ENCODE results near the gene ZNF584. TPM values are rescaled to one million over a fixed set of nuclear protein-coding genes. Genes with fewer than 3 reads are reported as not detected.
"Not testable (repeated sequence)": the region's sequence is repeated elsewhere in the genome, so short reads cannot be mapped to it uniquely, and the experiment has no call there.

The ZNF584 gene
- total RNA-seq, 1 donor from 2014 or later = 16.7 TPM

- Histone ChIP-seq H3K9me3 (peaks cover 96% of the 10 kb centered on the region), H3K27ac (no peak overlapping the region), H3K4me1 (peaks cover 2% of the 10 kb centered on the region), H3K36me3 (peaks cover 12 to 78% of the 10 kb centered on the region in 2 donors), H3K27me3 (no peaks in the 10 kb centered on the region), H3K4me3 (peak overlapping the region in 1 of 2 donors; percentile 12)
- no peak for TF ChIP-seq POLR2A (IDR thresholded peaks at IDR 0.05)
- no peak for TF ChIP-seq POLR2AphosphoS5 (IDR thresholded peaks at IDR 0.05; ENCODE audit: insufficient read depth in 1 of 2, low read depth in 1 of 2)
- TF ChIP-seq CTCF (IDR thresholded peaks at IDR 0.05) = no peak
- no peak for DNase-seq (ENCODE audit: extremely low spot score in 2 of 2)
- intact Hi-C loops (cut with DNase I) = no loop called here
Measured at GRCh38 chr19:58434217-58434616, 25.8 kb downstream of the ZNF584 start.

- intact Hi-C loops (cut with DNase I) = no loop called here
- peaks cover 44% of the 10 kb centered on the region for H3K9me3 ChIP-seq
Measured at GRCh38 chr19:58439576-58440554, 31.4 kb downstream of the ZNF584 start, which contains the start of gene ZNF132. Gene ZNF132 (minus strand): TSS chr19:58440153. CDS start chr19:58439821, 332 bp downstream.

GRCh38 chr19:58440556-58440955 is 32.1 kb downstream of the ZNF584 start:
- intact Hi-C loops (cut with DNase I) = no loop called here
- peaks cover 0 to 27% of the 10 kb centered on the region in 2 donors for H3K36me3 ChIP-seq
- no peak for DNase-seq (ENCODE audit: extremely low spot score in 2 of 2)
- TF ChIP-seq POLR2A (IDR thresholded peaks at IDR 0.05) = no peak
- no peak for TF ChIP-seq POLR2AphosphoS5 (IDR thresholded peaks at IDR 0.05; ENCODE audit: insufficient read depth in 1 of 2, low read depth in 1 of 2)
- TF ChIP-seq CTCF (IDR thresholded peaks at IDR 0.05) = no peak
- peak overlapping the region; percentile 64 for H3K27ac ChIP-seq
- H3K4me3 ChIP-seq = peak overlapping the region; percentile 68 to 70
- no peaks in the 10 kb centered on the region for H3K27me3 ChIP-seq
- H3K9me3 ChIP-seq = peaks cover 38% of the 10 kb centered on the region
- peaks cover 18% of the 10 kb centered on the region for H3K4me1 ChIP-seq

More at GRCh38 chr19:58439576-58440554, 31.4 kb downstream of the ZNF584 start, which contains the start of gene ZNF132:
- Histone ChIP-seq H3K4me3 (peak within 1 kb of the TSS; percentile 68 to 70), H3K27ac (peak within 1 kb of the TSS; percentile 67), H3K27me3 (no peaks in the 10 kb centered on the region), H3K36me3 (peaks cover 4 to 34% of the 10 kb centered on the region in 2 donors), H3K4me1 (peaks cover 18% of the 10 kb centered on the region)
- peak in 1 of 2 donors; percentile 100 for DNase-seq (ENCODE audit: extremely low spot score in 2 of 2)
- TF ChIP-seq CTCF (IDR thresholded peaks at IDR 0.05) = no peak
- TF ChIP-seq POLR2AphosphoS5 (IDR thresholded peaks at IDR 0.05; ENCODE audit: insufficient read depth in 1 of 2, low read depth in 1 of 2) = peak; percentile 85 to 97
- peak in 1 of 2 donors; percentile 17 for TF ChIP-seq POLR2A (IDR thresholded peaks at IDR 0.05)

- H3K4me3 ChIP-seq; intact Hi-C loops (cut with DNase I); H3K27ac ChIP-seq; H3K36me3 ChIP-seq; DNase-seq (ENCODE audit: extremely low spot score in 2 of 2); H3K27me3 ChIP-seq: not testable (repeated sequence)
- Histone ChIP-seq H3K9me3 (peaks cover 15% of the 10 kb centered on the region), H3K4me1 (peaks cover 18% of the 10 kb centered on the region)
Measured at GRCh38 chr19:58442986-58443385, 34.5 kb downstream of the ZNF584 start.

GRCh38 chr19:58448860-58449259 is 40.4 kb downstream of the ZNF584 start:
- intact Hi-C loops (cut with DNase I); H3K9me3 ChIP-seq; H3K27me3 ChIP-seq; H3K27ac ChIP-seq; DNase-seq (ENCODE audit: extremely low spot score in 2 of 2); H3K36me3 ChIP-seq; H3K4me3 ChIP-seq: not testable (repeated sequence)
- H3K4me1 ChIP-seq = peaks cover 19% of the 10 kb centered on the region

GRCh38 chr19:58449980-58450379 is 41.5 kb downstream of the ZNF584 start:
- H3K27me3 ChIP-seq; intact Hi-C loops (cut with DNase I); DNase-seq (ENCODE audit: extremely low spot score in 2 of 2); H3K36me3 ChIP-seq; H3K4me3 ChIP-seq; H3K27ac ChIP-seq; H3K9me3 ChIP-seq: not testable (repeated sequence)
- peaks cover 19% of the 10 kb centered on the region for H3K4me1 ChIP-seq

Data from vagina (tissue), 2 donors.